Measurements from ENCODE around the gene HIPK4. TPM values are rescaled to one million over a fixed set of nuclear protein-coding genes. Genes with fewer than 3 reads are reported as not detected.
A peak's percentile ranks its signal among the peaks of the same experiment; 100 is the strongest.

Gene HIPK4
- total and polyA plus RNA-seq, 9 of the 15 experiments (the other 6 are each of a cell fraction or from before 2014, with no cell fraction given): 0.06 to 0.09 TPM; not detected in 7

DNA sequence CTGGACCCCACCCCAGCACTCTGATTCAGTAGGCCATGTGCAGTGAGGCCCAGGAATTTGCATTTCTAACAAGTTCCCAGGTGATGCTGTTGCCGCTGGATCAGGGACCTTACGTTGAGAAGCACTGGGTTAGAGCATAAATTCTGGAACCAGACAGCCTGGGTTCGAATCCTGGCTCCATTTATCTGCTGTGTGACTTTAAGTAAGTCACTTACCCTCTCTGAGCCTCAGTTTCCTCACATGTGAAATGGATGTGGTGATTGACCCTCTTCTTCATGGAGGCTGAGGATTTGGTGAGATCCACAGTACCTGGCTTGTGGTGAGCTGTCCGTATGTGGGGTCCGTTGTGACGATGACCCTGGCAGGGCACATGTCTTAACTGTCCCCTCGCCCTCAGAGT is 15.9 kb downstream of the HIPK4 start (continued):
- TF ChIP-seq, protein P1, sequence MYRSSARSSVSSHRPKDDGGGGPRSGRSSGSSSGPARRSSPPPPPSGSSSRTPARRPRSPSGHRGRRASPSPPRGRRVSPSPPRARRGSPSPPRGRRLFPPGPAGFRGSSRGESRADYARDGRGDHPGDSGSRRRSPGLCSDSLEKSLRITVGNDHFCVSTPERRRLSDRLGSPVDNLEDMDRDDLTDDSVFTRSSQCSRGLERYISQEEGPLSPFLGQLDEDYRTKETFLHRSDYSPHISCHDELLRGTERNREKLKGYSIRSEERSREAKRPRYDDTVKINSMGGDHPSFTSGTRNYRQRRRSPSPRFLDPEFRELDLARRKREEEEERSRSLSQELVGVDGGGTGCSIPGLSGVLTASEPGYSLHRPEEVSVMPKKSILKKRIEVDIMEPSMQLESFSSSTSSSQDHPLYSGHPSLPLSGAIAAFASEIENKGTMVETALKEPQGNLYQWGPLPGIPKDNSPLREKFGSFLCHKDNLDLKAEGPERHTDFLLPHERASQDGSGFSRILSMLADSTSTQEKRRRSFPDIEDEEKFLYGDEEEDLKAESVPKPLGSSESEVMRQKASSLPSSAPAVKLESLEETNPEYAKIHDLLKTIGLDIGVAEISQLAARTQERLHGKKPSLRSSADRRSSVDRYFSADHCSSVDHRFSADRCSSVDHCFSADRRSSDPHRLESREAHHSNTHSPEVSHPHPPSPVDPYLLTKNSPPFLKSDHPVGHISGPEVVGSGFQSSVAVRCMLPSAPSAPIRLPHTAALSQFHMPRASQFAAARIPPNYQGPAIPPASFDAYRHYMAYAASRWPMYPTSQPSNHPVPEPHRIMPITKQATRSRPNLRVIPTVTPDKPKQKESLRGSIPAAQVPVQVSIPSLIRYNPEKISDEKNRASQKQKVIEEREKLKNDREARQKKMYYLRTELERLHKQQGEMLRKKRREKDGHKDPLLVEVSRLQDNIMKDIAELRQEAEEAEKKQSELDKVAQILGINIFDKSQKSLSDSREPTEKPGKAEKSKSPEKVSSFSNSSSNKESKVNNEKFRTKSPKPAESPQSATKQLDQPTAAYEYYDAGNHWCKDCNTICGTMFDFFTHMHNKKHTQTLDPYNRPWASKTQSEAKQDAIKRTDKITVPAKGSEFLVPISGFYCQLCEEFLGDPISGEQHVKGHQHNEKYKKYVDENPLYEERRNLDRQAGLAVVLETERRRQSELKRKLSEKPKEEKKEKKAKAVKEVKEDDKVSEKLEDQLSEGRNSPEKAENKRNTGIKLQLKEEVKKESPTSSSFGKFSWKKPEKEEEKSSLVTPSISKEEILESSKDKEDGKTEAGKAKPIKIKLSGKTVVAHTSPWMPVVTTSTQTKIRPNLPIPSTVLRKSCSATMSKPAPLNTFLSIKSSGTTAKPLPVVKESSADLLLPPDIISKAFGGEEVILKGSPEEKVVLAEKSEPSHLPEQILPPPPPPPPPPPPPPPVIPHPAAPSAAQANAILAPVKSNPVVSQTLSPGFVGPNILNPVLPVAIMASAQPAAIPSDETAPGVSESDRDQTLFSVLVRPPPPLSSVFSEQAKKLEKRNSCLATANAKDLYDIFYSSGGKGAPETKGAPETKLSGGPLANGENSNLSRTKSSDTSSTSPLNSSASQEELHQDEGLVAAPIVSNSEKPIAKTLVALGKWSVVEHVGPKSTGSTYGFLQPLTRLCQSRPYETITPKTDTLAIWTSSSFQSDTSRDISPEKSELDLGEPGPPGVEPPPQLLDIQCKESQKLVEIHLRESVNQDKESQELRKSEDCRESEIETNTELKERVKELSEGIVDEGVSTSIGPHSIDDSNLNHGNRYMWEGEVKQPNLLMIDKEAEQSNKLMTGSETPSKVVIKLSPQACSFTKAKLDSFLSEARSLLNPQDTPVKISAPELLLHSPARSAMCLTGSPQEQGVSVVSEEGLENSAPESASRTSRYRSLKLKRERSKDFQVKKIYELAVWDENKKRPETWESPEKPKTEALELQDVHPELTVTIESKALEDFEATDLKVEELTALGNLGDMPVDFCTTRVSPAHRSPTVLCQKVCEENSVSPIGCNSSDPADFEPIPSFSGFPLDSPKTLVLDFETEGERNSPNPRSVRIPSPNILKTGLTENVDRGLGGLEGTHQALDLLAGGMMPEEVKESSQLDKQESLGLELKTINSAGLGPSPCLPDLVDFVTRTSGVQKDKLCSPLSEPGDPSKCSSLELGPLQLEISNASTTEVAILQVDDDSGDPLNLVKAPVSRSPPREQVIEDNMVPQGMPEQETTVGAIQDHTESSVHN (IDR thresholded peaks at IDR 0.05; ENCODE audit: borderline replicate concordance in 1 of 2, low read depth in 1 of 2): no peak
- TF ChIP-seq SNRNP70 (optimal IDR thresholded peaks at IDR 0.05; ENCODE audit: low read depth, low read length) (no peak), SMARCA5 (IDR thresholded peaks at IDR 0.05) (peak; percentile 79; the same call in 1 of the 2 replicates), ZNF239 (CRISPR knock-in tag; IDR thresholded peaks at IDR 0.05) (no peak), IRF2 (CRISPR knock-in tag; IDR thresholded peaks at IDR 0.05) (no peak), BCOR (IDR thresholded peaks at IDR 0.05) (peak; percentile 89)

Data from K562 (cell line).